ENCODE results near the gene CUEDC2. TPM values are rescaled to one million over a fixed set of nuclear protein-coding genes. Genes with fewer than 3 reads are reported as not detected.

CUEDC2 gene
- total and polyA plus RNA-seq, 2 experiments from 2014 or later: 45.4 to 79.9 TPM

- no peaks in the 10 kb centered on the region for H3K27me3 ChIP-seq
- H3K9me2 ChIP-seq (replicated peaks; ENCODE audit: insufficient read depth): no peaks in the 10 kb centered on the region
- DNase-seq (ENCODE audit: low spot score): no peak
- WGBS (ENCODE audit: low lambda C conversion rate, missing lambda C conversion rate): 43% methylated on average over 30 of the region's 30 CpGs
- H3K4me1 ChIP-seq (ENCODE audit: insufficient read depth): peaks cover 14% of the 10 kb centered on the region
- H3K79me2 ChIP-seq: peaks cover 11% of the 10 kb centered on the region
- no peaks in the 10 kb centered on the region for H3K36me3 ChIP-seq (replicated peaks; ENCODE audit: insufficient read depth, low read depth)
- peak overlapping the region; percentile 64 for H2AFZ ChIP-seq
- TF ChIP-seq EZH2phosphoT487 (IDR thresholded peaks at IDR 0.05; ENCODE audit: low read depth, severe bottlenecking, unreplicated experiment) (no peak), CTCF (IDR thresholded peaks at IDR 0.05; ENCODE audit: poor library complexity) (peak; percentile 98)
- peak overlapping the region; percentile 91 for H3K4me3 ChIP-seq
- H3K4me2 ChIP-seq: peak overlapping the region; percentile 98
- peak overlapping the region; percentile 97 for H3K27ac ChIP-seq
- no peaks in the 10 kb centered on the region for H3K9me3 ChIP-seq (ENCODE audit: low read depth)
- H4K20me1 ChIP-seq (ENCODE audit: insufficient read depth, poor library complexity, severe bottlenecking): no peaks in the 10 kb centered on the region
Measured at GRCh38 chr10:102393411-102394078, 38.8 kb downstream of the CUEDC2 start.

- H3K9me3 ChIP-seq (ENCODE audit: low read depth): no peaks in the 10 kb centered on the region
- no peaks in the 10 kb centered on the region for H3K36me3 ChIP-seq (replicated peaks; ENCODE audit: insufficient read depth, low read depth)
- H3K27me3 ChIP-seq: no peaks in the 10 kb centered on the region
- no peak overlapping the region for H2AFZ ChIP-seq
- H3K79me2 ChIP-seq: peaks cover 11% of the 10 kb centered on the region
- no peak overlapping the region for H3K27ac ChIP-seq
- no peaks in the 10 kb centered on the region for H4K20me1 ChIP-seq (ENCODE audit: insufficient read depth, poor library complexity, severe bottlenecking)
- H3K4me2 ChIP-seq: no peak overlapping the region
- DNase-seq (ENCODE audit: low spot score): no peak
- H3K4me1 ChIP-seq (ENCODE audit: insufficient read depth): peaks cover 14% of the 10 kb centered on the region
- H3K9me2 ChIP-seq (replicated peaks; ENCODE audit: insufficient read depth): no peaks in the 10 kb centered on the region
- WGBS (ENCODE audit: low lambda C conversion rate, missing lambda C conversion rate): 87% methylated on average over 5 of the region's 5 CpGs
- no peak for TF ChIP-seq EZH2phosphoT487 (IDR thresholded peaks at IDR 0.05; ENCODE audit: low read depth, severe bottlenecking, unreplicated experiment)
- TF ChIP-seq EZH2 (IDR thresholded peaks at IDR 0.05; ENCODE audit: borderline replicate concordance): no peak
- TF ChIP-seq CTCF (IDR thresholded peaks at IDR 0.05; ENCODE audit: poor library complexity): no peak
- H3K4me3 ChIP-seq: no peak overlapping the region
Measured at GRCh38 chr10:102392306-102392705, 40.1 kb downstream of the CUEDC2 start.

GRCh38 chr10:102389894-102390293, 42.5 kb downstream of the CUEDC2 start:
- H3K27me3 ChIP-seq: no peaks in the 10 kb centered on the region
- H3K79me2 ChIP-seq: no peaks in the 10 kb centered on the region
- H3K9me3 ChIP-seq (ENCODE audit: low read depth): no peaks in the 10 kb centered on the region
- no peak for TF ChIP-seq EZH2 (IDR thresholded peaks at IDR 0.05; ENCODE audit: borderline replicate concordance)
- no peak for TF ChIP-seq EZH2phosphoT487 (IDR thresholded peaks at IDR 0.05; ENCODE audit: low read depth, severe bottlenecking, unreplicated experiment)
- TF ChIP-seq CTCF (IDR thresholded peaks at IDR 0.05; ENCODE audit: poor library complexity): no peak
- WGBS (ENCODE audit: low lambda C conversion rate, missing lambda C conversion rate): 73% methylated on average over 3 of the region's 3 CpGs
- H4K20me1 ChIP-seq (ENCODE audit: insufficient read depth, poor library complexity, severe bottlenecking): no peaks in the 10 kb centered on the region
- H3K36me3 ChIP-seq (replicated peaks; ENCODE audit: insufficient read depth, low read depth): no peaks in the 10 kb centered on the region
- H3K4me3 ChIP-seq: no peak overlapping the region
- no peak for DNase-seq (ENCODE audit: low spot score)
- no peak overlapping the region for H3K27ac ChIP-seq
- H3K4me1 ChIP-seq (ENCODE audit: insufficient read depth): peaks cover 6% of the 10 kb centered on the region
- H3K4me2 ChIP-seq: no peak overlapping the region
- no peaks in the 10 kb centered on the region for H3K9me2 ChIP-seq (replicated peaks; ENCODE audit: insufficient read depth)
- H2AFZ ChIP-seq: no peak overlapping the region

All from hepatocyte (in vitro differentiated cells).